GM12878 (cell line): ENCODE measurements around the gene CDC6.

Experiments
- BRCA1 ChIP-seq: IDR thresholded peaks from 2 replicates; pipeline ENCODE4 v1.6.1; 2011; ENCODE audit warnings: low read depth, low read length, improper control_type of control experiment
- CREB1 ChIP-seq: IDR thresholded peaks from 2 replicates; pipeline ENCODE4 v1.6.1; 2012; ENCODE audit warnings: low read depth, mild to moderate bottlenecking, inconsistent platforms
- CTCF ChIP-seq, 3 experiments: IDR thresholded peaks in 2 of 3; conservative IDR thresholded peaks in 1 of 3; 2 replicates each; pipeline ENCODE4 v1.5.1; 2011; ENCODE audit warnings: low read depth in 3 of 3, low read length in 3 of 3, mild to moderate bottlenecking in 3 of 3, control low read depth in 2 of 3, moderate library complexity in 2 of 3, inconsistent platforms in 1 of 3, mixed read lengths in 1 of 3; ENCODE audit not compliant: control insufficient read depth in 2 of 3, insufficient read depth in 1 of 3; ENCODE audit errors: extremely low read depth in 1 of 3
- EED ChIP-seq: sonication (generic); IDR thresholded peaks from 2 replicates; pipeline ENCODE4 v1.6.1; 2016; ENCODE audit warnings: antibody characterized with exemption, low read depth
- RAD21 ChIP-seq: IDR thresholded peaks from 2 replicates; pipeline ENCODE4 v1.6.1; 2011; ENCODE audit warnings: mild to moderate bottlenecking, low read depth, low read length, moderate library complexity; ENCODE audit not compliant: insufficient read depth
- SMAD1 ChIP-seq: fragments of 450-650 bp; IDR thresholded peaks from 2 replicates; pipeline ENCODE4 v1.6.1; 2018; ENCODE audit warnings: mild to moderate bottlenecking, low read depth; ENCODE audit not compliant: partially characterized antibody
- SREBF1 ChIP-seq: IDR thresholded peaks from 2 replicates; pipeline ENCODE4 v1.6.1; 2012; ENCODE audit warnings: mild to moderate bottlenecking, low read length
- SUZ12 ChIP-seq: fragments of 200-600 bp; sonication (generic); IDR thresholded peaks from one replicate; pipeline ENCODE4 v1.6.1; 2018; ENCODE audit warnings: antibody characterized with exemption, mild to moderate bottlenecking; ENCODE audit not compliant: unreplicated experiment
- ZNF274 ChIP-seq: IDR thresholded peaks from one replicate; pipeline ENCODE4 v1.8.0; 2011; ENCODE audit not compliant: insufficient read length, insufficient read depth

GRCh38 chr17:40348562-40349476 is 61.1 kb downstream of the CDC6 start:
- TF ChIP-seq RAD21, result no peak
- no peak for TF ChIP-seq CTCF (IDR thresholded peaks at IDR 0.05 in 2 of 3, conservative IDR thresholded peaks at IDR 0.05 in 1 of 3; ENCODE audit: control insufficient read depth in 2 of 3, extremely low read depth in 1 of 3, insufficient read depth in 1 of 3, low read depth in 3 of 3, low read length in 3 of 3)
- no peak for TF ChIP-seq ZNF274
- TF ChIP-seq EED, result no peak
- TF ChIP-seq SREBF1, result no peak
- TF ChIP-seq BRCA1, result no peak
- TF ChIP-seq CREB1, result no peak
- TF ChIP-seq SMAD1, result no peak
- no peak for TF ChIP-seq SUZ12
